HK-2 (cell line): ENCODE results near the gene DISP3.
"Not testable (repeated sequence)": the region's sequence is repeated elsewhere in the genome, so short reads cannot be mapped to it uniquely, and the experiment has no call there.

Experiments
- DNase-seq: peaks from one replicate; pipeline ENCODE4 v3.0.0-alpha.2; 2018; ENCODE audit not compliant: unreplicated experiment

DISP3 gene

DNA sequence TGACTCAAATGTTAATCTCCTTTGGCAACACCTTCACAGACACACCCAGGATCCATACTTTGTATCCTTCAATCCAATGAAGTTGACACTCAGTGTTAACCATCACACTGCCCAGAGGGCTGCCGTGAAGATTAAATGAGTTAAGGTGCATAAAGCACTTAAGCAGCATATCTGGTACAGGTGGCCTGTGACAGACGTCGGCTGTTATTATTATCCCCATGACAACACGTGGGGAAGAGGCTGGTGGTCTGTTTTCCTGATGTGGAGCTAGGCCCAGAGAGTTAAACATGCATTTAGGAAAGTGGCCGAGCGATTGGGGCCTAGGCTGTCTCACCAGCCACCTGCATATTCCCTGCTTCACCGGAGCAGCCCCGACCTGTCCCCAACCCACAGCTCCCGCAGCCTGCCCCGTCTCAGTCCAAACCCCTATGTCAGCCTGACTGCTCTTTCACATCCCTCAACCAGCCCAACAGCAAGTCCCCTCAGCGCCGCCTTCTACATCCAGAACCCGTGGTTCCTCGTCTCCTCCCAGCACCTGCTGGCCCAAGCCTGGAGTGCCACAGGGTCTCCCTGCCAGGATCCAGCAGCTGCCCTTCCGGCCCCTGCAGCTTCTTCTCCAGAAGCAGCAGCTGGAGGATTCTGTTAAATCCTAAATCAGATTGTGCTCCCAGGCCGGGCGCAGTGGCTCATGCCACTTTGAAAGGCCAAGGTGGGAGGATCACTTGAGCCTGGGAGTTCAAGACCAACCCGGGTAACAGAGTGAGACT is 97.3 kb downstream of the DISP3 start:
- no peak for DNase-seq

DNA sequence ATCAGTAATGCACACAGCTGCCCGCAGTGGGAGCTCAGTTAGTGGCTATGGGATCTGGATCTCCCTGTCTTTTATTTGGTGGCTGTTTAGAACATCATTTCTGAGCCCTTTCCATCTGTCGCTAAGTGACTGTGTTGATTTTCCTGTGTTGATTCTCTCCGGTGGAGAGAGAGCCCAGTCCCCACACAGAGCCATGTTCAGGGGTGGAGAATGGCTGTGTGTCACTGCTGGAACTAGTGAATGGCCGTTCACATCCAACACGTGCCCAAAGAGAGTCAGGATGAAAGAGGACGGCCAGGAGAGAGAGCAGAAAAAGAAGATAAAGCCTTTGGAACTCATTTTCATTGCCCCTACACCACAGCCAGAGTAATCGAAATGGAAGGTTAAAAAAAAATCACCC is 99.0 kb downstream of the DISP3 start:
- DNase-seq = no peak

DNA sequence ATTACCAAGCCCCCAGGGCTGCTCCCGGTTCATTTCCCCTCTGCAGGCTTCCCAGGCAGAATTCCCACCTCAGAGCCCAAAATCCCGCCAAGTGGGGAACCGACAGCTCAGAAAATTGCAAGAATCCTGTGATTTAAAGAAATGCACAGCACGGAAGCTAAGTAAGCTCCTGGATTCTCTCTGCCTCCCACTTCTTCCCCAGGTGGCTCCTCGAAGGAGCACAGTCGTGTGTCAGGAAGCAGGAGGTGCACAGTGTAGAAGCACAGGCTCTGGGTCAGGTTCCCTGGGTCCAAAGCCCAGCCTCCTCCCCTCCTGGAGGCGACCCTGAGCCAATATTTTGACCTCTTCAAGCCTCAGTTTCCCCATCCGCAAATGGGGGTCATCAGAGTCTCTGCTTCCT is 100.6 kb downstream of the DISP3 start:
- DNase-seq = no peak

DNA sequence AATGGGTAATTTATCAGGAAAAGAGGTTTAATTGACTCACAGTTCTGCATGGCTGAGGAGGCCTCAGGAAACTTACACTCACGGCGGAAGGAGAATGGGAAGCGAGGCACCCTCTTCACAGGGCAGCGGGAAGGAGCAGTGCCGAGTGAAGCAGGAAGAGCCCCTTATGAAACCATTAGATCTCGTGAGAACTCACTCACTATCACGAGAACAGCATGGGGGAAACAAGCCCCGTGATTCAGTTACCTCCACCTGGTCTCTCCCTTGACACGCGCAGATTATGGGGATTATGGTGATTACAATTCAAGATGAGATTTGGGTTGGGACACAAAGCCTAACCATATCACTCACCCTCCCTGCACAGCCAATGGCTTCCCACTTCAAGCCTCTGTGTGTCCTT is 101.1 kb downstream of the DISP3 start:
- not testable (repeated sequence) for DNase-seq

DNA sequence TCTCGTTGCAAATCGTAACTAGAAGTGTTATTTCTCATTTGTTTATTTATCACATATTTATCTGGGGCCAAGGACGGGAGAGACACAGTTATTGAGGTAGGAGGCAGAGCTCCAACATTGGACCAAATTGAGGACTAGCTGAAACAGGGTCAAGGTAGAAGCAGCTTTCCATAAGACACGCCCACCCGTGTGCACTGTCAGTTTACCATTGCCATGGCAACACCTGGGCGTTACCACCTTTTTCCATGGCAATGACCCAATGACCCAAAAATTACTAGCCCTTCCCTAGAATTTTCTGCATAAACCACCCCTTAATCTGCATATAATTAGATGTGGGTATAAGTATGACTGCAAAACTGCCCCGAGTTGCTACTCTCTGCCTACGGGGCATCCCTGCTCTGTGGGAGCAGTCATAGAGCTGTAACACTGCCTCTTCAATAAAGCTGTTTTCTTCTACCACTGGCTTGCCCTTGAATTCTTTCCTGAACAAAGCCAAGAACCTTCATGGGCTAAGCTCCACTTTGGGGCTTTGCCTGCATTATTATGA is 102.6 kb downstream of the DISP3 start:
- DNase-seq = no peak

DNA sequence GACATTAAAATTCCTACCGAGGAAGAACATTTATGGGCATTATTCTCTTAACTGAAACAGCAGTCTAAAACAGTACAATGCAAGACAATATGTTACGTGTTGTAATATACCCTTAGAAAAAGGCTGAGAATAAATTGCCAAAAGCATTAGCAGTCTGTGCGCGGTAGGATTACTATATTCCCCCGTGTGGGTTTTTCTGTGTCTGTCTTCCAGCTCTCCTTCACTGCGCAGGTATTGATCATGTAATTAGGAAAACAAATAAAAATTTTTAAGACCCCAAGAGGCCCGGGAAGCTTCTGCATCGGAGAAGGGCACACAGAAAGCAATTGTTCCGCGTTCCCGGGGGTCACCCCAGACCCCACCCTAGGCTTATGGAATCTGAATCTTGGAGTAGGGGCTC is 106.4 kb downstream of the DISP3 start:
- no peak for DNase-seq
